GM21381 (cell line): ENCODE measurements around the gene EXOC6B.

Experiments
- ATAC-seq: cut with Tn5 transposase; IDR thresholded peaks from one replicate; pipeline ENCODE4 v1.9.1; 2021; ENCODE audit warnings: mild to moderate bottlenecking, moderate library complexity; ENCODE audit not compliant: unreplicated experiment

Gene EXOC6B

DNA sequence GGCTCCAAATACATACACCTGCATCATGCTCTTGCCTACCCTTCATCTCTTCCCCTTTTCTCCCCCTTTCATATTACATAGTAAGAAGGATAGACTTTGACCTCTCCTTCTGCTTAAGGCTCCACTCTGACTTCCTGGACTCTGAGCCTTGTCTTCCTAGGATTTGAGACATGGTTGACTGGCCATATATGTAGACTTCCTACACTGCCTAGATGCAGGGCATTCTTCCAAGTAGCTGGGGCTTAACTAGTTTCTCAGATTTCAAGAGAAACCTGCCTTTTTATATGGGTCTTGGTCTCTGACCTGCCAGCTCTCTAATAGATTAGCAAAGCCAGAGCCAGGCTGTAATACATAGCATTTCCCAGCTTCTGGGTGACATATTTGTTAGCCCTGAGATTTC lies 642.8 kb downstream of the EXOC6B start:
- no peak for ATAC-seq

DNA sequence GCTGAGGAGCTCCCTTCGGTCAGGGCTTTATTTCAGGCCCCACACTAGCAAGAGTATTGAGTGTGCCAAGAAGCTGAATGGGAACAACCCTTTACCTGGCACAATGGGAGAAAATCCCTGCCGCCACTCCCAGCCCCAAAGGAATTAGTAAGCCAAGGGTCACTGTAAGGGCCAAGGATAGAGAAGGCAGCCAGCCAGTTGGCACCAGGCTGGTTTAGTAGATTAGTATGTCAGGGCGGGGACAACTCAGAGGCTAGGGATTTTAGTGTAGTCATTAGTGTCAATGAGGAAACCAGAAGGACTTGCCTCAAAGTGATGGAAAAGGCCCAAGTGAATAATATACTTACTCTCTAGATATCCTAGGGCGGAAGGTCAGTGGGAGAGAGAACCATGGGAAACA lies 643.3 kb downstream of the EXOC6B start:
- ATAC-seq, result no peak

DNA sequence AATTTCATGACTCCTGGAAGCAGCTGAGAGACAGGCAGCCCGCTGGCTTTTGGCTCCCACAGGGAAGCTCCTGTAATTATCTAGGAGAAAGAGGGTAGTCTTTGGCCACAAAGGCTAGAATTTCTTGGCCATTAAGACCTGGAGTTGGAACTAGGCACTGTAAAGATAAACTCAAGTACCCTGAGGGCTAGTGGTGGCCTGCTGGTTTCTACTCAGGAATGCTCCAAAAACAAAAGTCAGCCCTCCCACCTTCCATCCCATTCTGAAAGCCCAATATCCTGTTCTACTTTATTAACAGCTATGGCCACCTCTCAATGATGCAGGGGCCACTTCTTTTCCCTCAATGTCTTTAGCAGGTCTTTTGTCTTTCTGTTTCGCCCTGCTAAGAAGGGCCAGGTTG lies 644.2 kb downstream of the EXOC6B start:
- no peak for ATAC-seq

DNA sequence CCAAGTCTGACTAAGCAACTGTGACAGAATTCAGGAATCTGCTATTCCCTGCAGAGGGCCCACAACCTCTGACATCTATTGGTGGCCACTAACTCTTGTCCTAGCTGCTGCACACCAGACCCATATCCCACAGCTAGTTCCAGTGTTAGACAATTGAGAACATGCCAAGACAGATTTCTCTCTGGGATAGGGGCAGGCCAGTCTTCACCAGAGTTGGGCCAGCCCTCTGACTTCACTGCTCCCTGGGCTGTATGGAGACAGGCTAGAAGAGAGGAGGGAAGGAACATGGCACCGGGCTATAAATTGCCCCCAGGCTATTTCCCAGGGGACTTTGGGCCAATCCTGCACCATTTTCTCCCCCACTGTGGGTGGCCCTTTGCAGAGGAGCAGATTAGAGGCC lies 645.5 kb downstream of the EXOC6B start:
- ATAC-seq, result no peak

DNA sequence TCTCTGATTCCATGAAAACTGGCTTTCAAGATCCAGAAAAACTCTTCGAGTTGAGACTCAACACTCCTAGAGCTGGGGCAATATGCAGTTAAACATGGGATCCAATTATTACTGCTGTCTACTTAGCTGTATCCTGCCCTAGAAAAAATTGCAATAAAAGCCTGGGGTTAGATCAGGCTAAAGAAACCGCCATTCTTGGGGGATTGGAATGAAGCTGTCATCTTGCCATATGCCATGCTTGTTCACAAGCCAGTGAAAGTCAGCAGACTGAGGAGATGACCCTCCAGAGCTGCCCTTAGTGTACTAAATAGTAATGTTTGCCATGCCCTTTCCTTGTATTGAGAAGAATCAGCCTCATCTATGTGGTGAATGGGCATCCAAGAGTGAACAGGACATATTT lies 647.3 kb downstream of the EXOC6B start:
- ATAC-seq, result no peak

DNA sequence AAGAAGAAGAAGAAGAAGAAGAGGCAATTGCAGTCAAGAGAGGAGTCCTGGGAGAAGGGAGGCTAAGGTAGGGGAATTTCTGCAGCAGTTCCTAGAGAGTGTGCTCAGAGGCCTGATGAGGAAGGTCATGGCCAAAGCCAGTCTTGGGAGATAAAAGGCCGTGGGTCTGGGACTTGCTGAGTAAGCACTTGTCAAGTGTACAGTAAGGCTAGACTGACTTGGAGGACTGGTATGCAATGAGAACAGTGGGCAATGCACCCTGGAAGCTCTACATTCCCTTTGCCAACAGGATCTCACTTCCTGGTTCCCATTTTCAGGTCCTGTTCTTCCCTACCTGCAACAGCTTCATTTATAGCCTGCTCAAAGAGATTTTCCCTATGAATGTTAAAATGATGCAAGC lies 649.6 kb downstream of the EXOC6B start:
- ATAC-seq, result no peak

DNA sequence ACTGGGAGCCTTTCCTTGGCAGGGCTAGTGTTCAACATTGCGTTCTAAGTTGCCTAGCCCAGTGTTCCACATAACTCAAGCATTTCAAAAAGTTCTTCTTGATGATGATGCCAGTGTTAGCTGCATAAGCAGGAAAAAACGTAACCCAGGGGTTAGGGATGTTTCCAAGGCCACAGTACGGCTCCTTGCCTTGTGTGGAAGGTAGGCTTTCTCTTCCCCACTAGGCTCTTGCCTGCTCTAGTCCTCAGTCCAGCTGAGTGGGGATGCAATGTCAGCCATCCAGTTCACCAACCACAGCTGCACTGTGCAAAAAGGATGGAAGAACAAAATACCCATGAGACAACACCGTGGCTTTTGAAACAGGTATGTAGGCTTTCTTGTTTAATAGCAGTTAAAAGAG lies 650.2 kb downstream of the EXOC6B start:
- no peak for ATAC-seq

DNA sequence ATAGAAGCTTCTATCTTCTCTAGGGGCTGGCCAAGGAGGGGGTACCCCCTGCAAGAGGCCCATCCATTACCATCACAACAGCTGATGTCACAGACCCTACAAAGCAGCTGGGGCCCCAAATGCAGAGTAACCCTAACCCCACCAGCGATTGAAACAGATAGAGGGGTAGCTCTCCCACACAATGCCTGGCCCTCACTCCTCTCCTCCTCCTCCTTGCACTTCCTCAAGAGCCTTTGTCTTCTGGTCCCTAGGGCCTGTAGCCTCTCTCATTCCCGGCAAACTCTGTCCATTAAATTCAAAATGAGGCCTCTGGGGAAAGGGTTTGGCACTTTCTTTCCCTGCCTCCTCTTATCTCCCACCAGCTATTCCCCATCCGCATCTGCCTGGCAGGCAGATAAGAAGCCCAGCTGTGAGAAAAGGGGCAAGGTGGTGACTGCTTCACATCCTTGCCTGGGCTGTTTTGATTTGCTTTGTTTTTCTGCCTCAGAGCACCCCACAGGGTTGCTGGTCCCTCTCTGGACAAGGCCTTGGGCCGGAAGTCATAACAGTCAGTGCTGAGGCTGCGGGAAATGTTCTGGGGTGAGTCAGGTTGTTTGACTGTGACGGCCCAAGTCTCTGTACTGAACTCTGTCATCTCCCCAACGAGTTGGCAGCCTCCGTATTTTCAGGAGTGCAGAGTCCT lies 652.1 kb downstream of the EXOC6B start:
- ATAC-seq, result no peak

DNA sequence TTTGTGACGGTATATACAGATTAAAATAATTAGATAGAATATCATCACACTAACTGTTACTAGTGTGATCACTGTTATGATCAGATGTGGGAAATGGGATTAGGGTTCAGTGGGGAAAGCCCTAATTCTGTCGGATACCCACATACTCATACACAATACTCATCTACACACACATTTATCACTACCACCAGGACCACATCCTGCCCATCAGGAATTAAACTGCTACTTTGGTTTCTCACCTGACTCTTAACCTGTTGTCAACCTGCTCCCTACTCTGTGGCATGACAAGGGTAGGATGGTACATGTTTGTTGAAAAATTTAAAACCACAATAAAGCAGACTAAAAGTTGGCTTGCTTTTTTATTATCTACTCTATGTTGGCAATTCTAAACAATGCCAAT lies 653.4 kb downstream of the EXOC6B start:
- ATAC-seq, result no peak

DNA sequence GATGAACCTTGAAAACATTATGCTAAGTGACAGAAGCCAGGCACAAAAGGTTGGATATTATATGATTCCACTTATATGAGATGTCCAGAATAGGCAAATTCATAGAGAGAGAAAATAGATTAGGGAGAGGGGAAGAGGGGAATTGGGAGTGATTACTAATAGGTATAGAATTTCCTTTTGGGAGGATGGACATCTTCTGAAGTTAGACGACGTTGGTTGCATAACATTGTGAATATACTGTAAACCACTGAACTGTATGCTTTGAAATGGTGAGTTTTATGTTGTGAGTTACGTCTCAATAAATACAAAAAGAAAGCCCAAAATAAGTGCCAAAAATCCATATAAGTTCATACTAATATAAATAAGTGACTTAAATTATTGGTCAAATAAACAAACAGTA lies 659.6 kb downstream of the EXOC6B start:
- ATAC-seq, result no peak

DNA sequence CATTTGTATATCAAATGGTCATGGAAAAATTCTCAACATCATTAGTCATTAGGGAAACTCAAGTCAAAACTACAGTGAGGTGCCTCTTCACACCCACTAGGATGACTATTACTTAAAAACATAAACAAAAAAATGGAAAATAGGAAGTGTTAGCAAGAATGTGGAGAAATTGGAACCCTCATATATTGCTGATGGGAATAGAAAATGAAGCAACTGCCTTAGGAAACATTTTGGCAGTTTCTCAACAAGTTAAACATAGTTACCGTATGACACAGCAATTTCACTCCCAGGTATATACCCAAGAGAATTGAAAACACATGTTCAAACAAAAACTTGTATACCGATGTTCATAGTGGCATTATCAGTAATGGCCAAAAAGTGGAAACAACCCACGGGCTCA lies 660.0 kb downstream of the EXOC6B start:
- no peak for ATAC-seq

DNA sequence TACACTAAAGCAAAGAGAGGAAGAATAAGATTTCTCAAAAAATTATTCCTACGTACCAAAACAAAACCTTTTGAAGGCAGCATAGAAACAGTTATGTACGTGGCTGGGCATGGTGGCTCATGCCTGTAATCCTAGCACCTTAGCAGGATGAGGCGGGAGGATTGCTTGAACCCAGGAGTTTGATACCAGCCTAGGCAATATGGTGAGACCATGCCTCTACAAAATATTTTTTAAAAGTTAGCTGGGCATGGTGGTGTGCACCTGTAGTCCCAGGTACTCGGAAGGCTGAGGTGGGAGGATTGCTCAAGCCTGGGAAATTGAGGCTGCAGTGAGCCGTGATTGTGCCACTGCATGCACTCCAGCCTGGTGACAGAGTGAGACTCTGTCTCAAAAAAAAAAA lies 663.3 kb downstream of the EXOC6B start:
- ATAC-seq, result no peak

DNA sequence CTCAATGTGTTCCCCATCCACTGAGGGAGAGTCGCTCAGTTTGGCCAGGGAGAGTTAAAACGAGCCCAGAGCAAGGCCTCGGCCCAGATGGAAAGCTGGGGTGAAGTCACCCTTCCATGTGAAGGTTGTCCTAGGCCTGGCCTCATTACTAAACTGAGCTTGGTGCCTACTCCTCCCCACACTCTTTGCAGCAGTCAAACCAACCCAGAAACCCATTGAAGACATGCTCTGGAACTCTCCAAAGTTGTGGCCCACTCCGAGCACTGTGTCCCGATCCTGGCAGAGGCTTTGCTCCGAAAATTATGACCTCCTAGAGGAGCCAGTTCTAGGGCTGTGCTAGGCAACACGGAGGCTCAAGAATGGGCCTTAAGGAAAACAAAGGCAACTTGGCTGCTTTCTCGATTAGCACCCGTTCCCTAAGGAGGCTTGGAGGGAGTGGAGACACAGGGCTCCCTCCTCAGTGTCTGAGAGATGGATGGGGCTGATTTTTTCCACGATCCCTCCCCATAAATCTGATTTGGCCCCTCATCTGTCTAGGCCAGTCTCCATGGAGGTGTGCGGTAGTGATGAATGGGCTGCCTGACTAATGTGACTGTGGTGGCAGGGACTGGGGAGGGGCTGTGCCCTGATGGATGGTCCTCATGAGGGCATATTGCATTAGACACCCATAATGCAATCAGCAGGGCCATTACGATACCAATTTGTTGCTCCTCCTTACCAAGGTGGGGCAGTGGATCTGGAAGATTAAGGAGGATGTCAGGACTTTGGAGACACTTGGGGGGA lies 666.4 kb downstream of the EXOC6B start:
- no peak for ATAC-seq

DNA sequence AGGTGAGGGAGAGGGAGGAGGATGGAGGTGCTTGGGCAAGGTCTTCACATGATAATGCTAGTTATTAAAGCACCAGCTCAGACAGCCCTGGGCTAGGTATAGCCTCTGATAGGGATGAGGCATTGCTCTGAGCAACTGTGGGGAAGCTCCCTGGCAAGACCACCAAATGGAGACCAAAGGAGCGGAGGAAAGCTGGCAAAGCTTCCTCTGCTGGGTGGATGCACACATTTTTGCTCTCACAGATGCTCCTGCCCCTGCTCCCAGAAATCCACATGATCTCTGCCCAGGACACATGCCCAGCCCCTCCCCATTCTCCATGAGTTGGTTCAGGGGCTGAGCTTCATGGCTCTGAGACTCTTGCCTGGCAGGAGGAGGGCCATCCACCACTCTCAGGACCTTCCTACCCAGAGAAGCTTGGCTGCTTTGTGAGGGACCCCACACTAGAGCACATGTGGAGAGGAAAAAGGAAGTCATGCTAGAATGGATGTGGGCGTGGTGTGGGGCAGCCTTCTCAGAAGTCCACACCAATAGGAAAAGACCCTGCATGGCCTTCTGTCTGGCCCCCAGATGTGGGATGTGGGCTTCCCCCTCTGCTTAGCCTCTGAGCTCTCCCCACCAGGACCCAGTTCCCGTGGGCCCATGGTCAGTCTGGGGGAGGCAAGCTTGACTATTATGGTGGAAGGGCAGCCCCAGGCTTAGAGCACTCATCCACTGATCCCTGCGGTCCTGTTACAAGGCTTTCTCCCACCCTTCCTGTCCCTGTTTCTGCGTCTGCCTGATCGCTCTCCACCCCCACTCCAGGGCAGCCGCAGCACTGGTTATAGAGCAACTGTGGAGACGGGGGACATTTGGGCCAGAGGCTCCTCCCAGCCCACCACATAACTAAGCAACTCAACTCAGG lies 667.7 kb downstream of the EXOC6B start:
- ATAC-seq, result no peak

DNA sequence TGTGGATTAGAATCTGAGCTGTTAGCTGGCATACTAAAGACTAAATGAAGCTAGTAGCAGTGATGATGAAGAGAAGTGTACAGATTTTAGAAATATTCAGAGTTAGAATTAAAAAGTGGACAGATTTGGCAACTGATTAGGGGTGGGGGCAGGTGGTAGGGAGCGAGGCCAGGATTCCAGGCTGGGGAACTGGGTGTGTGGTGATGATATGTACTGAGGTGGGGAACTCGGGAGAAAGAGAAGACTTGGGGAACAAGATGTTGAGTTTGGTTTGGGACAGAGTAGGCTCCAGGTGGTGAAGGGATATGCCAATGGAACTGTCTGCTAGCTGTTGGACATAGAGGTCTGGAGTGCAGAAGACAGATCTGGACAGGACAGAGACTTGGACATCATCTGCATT lies 669.0 kb downstream of the EXOC6B start:
- no peak for ATAC-seq

DNA sequence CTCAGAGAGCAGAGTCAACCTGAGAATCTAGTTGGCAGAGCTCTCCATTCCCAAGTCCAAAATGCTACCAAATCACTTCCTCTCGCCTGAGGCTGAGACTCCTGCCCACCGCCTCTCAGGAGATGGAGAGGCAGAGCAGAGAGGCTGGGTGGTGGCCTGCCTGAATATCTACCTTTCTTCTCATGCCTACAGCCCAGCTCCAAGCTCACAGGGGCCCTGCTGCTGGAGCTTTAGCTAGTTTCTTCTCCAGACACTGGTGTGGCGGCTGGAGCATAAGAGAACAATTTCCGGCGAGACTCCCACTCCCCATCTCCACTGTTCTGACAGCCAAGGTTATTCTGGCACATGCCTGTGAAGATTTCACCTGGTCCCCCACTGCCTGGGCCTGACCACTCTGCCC lies 670.1 kb downstream of the EXOC6B start:
- ATAC-seq, result no peak

DNA sequence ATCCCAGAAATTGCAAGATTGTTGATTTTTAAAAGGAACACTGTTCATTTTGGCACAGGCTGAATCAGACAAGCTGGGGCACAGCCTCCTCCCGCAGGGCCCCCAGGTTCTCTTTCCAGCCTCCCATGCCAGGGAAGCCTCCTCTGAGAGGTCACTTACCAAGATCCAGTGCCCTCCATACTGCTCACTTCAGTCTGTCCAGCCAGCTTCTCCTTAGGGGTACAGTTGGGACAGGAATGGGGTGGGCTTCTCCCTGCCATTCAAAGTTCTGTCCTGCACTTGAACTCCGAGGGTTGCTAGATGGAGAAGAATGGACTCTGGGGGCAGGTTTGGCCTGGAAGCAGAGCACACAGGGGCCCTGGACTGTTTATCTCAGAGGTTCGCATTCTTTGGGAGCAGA lies 670.7 kb downstream of the EXOC6B start:
- ATAC-seq, result no peak

DNA sequence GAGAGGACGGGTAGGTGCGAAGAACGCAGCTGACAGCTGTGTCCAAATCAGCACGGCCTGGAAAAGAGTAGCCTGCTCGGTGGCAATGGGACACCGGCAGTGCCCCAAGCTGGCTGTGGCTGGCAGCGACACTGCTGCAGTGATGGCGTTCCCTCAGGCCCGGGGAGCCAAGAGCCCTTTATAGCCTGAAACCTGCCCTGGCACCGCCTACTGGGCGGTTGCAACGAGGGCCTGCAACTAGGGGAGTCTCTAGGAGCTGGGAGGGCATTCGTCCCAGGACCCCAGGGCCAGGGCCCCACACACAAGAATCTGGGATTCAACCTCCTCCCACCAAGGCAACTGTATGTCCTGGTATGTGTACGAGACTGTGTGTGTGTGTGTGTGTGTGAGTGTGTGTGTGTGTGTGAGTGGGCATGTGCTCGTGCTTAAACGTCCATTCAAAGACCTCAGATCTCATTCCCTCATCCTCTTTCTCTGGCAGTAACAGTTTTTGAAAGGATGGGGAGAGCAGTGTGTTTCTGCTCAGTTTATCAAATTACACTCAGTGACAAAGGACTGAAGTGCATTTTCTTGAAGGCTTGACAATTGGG lies 671.4 kb downstream of the EXOC6B start:
- no peak for ATAC-seq

DNA sequence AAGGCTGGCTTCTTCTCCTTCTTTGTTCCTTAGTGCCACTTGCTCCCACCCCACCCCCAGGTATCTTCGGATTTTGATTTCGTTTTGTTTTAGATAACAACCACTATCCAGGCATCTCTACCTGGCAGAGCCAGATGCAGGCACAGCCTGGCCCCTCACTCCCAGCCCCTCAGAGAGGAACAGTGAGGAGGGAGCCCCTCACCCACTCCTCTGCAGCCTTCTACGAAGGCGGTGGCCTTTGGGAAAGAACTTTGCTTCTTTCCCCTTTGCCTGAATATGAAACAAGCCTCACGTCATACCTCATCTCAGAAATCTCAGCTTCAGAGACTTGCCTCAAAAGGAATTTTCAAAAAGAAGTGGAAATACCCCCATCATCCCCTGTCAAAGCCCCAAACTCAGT lies 671.9 kb downstream of the EXOC6B start:
- ATAC-seq, result no peak

DNA sequence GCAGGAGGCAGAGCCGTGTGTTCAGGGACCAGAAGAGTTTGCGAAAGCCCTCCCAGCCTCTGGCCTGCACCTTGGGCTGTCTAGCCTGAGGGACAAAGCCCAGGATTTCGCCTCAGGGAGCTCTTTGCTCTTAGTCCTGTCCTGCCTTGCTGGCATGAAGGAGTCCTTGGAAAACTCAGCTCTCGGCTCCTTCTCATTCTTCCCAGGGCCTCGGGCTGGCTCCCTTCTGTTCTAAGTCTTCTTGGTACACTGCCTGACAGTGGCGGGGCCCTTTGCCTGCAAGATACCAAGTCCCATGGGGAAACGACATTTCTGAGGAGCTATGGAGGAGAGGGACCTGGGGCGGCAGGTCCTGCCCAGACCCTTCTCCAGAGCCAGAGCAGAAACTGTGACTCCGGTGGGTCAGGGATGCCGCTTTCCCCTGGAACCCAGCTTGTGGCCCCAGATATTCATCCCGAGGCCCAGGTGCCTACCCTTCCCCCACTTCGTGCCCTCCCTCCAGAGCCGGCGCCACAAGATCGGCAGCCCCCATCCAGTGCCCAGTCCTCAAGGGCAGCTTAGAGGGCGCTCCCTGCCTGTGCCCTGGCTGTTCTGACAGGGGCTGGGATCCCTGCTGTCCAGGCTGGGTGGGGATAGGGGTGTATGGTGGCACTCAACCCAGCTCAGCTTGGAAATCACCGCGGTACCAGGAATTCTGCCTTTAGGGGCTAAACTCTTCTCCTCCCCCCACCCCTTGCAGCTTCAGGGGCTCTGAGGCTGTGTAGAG lies 672.6 kb downstream of the EXOC6B start:
- no peak for ATAC-seq
